Measurements from ENCODE around the gene TAS1R2. TPM values are rescaled to one million over a fixed set of nuclear protein-coding genes. Genes with fewer than 3 reads are reported as not detected.

The TAS1R2 gene
- total RNA-seq, 1 donor from 2014 or later, result not detected

DNA sequence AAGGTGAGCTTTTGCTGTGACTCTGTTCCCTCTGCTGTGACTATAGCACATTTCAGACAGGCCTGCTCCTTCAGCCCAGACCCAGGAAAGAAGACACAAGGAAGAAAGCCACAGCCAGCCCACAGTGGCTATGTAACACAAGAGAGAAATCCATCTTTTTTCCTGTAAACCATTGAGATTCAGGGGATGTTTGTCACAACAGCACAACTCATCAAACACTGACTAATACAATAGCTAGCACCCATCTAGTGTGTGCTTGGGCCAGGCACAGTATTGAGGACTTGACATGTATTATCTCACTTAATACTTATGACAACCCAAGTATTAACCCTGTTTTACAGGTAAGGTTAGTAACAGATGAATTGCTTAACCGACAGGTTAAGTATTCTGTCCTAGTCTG is 29.8 kb downstream of the TAS1R2 start:
- no peaks in the 10 kb centered on the region for H3K4me1 Mint-ChIP-seq
- H3K36me3 Mint-ChIP-seq (ENCODE audit: low read depth), result no peaks in the 10 kb centered on the region
- no peak for DNase-seq (ENCODE audit: low read depth, low spot score)
- peaks cover 13% of the 10 kb centered on the region for H3K9me3 Mint-ChIP-seq
- peaks cover 2% of the 10 kb centered on the region for H3K27me3 Mint-ChIP-seq (ENCODE audit: low read depth)
- no peak overlapping the region for H3K27ac Mint-ChIP-seq (ENCODE audit: unreplicated experiment)
- TF ChIP-seq, protein P1, sequence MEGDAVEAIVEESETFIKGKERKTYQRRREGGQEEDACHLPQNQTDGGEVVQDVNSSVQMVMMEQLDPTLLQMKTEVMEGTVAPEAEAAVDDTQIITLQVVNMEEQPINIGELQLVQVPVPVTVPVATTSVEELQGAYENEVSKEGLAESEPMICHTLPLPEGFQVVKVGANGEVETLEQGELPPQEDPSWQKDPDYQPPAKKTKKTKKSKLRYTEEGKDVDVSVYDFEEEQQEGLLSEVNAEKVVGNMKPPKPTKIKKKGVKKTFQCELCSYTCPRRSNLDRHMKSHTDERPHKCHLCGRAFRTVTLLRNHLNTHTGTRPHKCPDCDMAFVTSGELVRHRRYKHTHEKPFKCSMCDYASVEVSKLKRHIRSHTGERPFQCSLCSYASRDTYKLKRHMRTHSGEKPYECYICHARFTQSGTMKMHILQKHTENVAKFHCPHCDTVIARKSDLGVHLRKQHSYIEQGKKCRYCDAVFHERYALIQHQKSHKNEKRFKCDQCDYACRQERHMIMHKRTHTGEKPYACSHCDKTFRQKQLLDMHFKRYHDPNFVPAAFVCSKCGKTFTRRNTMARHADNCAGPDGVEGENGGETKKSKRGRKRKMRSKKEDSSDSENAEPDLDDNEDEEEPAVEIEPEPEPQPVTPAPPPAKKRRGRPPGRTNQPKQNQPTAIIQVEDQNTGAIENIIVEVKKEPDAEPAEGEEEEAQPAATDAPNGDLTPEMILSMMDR (conservative IDR thresholded peaks at IDR 0.05), result no peak
- H3K4me3 Mint-ChIP-seq, result no peak overlapping the region

DNA sequence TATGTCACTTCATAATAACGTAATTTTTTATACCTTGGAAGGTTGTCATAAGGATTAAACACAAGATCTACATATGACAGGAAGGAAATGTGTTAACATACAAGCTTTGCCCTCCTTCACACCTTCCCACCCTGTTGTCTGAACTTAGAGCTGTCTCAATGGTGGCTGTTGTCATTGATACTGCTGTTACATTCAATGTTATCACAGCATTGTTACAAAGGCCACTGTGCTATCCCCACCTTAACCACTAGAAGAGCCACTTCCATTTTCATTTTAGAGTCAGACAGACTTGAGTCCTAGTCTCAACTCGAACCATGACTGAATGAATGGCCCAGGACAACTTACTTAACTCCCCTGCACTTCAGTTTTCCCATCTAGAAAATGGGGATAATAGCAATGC is 31.2 kb downstream of the TAS1R2 start:
- Mint-ChIP-seq H3K27ac (ENCODE audit: unreplicated experiment) (no peak overlapping the region), H3K36me3 (ENCODE audit: low read depth) (no peaks in the 10 kb centered on the region), H3K4me3 (no peak overlapping the region), H3K27me3 (ENCODE audit: low read depth) (peaks cover 2% of the 10 kb centered on the region), H3K9me3 (peaks cover 13% of the 10 kb centered on the region), H3K4me1 (no peaks in the 10 kb centered on the region)
- no peak for DNase-seq (ENCODE audit: low read depth, low spot score)
- TF ChIP-seq, protein P1 (conservative IDR thresholded peaks at IDR 0.05), result no peak

DNA sequence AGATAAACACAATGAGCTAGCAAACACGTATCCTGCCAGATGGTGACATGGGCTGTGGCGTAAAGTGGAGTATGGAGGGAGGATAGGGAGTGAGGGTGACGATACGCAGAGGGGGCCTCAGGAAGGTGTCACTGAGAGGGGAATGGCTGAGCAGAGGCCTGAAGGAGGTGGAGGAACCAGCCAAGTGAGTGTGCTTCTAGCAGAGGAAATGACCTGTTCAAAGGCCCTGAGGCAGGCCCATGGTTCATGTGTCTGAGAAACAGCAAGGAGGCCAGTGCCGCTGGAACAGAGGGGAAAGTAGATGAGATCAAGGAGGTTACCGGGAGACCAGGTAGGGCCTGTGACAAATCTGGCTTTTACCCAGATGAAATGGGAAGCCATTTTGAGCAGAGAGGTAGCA is 36.0 kb downstream of the TAS1R2 start:
- Mint-ChIP-seq H3K36me3 (ENCODE audit: low read depth) (no peaks in the 10 kb centered on the region), H3K4me1 (peaks cover 4% of the 10 kb centered on the region), H3K27me3 (ENCODE audit: low read depth) (peaks cover 17% of the 10 kb centered on the region)

DNA sequence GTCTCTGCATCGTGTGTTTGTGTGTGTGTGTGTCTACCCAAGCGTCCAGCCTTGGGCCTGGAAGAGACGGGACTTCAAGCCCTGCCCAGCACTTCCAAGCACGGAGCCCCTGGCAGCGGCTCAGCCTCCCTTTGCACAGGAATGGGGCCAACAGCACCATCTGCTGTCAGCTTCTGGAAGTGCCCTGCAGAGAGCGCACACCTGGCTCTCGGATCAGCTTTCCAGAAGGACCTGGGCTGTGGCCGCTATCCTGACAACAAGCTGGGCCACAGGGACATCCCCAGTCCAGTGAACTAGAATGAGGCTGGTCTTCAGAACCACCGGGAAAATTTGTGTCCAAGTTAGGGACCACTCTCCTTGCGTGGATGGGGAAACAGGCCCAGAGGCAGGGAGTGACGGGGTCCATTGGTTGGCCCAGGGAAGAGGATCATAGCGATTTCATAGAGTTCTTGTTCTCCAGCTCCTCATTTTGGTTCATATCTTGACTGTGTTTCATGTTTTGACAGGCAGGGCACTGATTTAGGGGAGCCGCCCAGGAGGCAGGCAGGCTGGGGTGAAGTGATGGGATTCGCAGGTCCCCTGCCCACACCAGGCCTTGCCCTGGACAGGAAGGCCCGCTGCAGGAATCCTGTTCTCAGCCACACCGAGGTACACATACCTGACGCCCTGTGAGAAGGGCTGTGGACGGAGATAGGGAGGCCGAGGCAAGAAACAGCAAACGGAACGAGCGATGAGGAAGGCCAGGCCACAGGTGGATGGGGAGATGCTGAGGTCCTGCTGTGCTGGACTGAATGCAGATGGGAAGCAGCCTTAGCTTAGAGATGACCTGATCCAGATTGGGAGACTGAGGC is 38.4 kb downstream of the TAS1R2 start:
- Mint-ChIP-seq H3K27me3 (ENCODE audit: low read depth) (peaks cover 24% of the 10 kb centered on the region), H3K4me1 (peaks cover 4% of the 10 kb centered on the region), H3K4me3 (no peak overlapping the region), H3K9me3 (peaks cover 4% of the 10 kb centered on the region), H3K27ac (ENCODE audit: unreplicated experiment) (no peak overlapping the region), H3K36me3 (ENCODE audit: low read depth) (no peaks in the 10 kb centered on the region)
- TF ChIP-seq, protein P1 (conservative IDR thresholded peaks at IDR 0.05), result peak; percentile 94
- peak; percentile 89 for DNase-seq (ENCODE audit: low read depth, low spot score)

More for the DNA sequence above, 36.0 kb downstream of the TAS1R2 start:
- Mint-ChIP-seq H3K27ac (ENCODE audit: unreplicated experiment) (no peak overlapping the region), H3K9me3 (peaks cover 11% of the 10 kb centered on the region), H3K4me3 (no peak overlapping the region)
- TF ChIP-seq, protein P1 (conservative IDR thresholded peaks at IDR 0.05), result no peak
- DNase-seq (ENCODE audit: low read depth, low spot score), result no peak

DNA sequence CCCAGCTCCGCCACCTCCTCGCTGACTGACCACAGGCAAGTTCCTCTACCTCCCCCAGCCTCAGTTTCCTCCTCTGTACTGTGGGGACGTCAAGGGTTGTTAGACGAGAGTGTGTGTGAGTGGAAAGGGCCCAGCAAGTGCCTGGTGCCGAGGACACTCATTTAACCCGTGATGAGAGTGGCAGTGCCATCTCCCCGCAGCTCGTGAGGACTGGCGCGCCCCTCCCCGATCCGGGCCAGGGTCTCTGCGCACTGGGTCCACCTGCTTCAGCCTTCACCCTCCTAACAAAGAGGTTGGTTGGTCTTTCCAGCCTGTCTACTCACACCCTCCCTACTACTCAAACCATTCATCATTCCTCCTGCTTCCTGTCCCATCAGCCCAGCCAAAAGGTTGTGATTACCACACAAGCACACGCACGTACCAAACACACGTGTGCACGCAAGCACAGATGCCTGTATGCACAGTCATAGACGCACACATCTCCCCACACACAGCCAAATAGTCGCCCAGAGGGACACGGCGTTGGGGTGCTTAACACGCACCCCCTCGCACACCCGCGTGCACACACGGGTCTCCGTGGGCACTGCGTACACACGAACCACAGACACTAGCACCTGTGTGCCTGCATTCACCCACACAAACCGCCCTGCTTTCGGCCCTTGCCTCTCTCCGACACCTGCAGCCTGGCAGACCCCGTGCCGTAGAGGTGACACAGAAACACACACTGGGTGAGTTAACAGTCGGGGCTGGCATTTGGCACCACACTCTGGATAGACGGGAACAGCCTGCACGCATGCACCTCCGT is 39.3 kb downstream of the TAS1R2 start:
- H3K36me3 Mint-ChIP-seq (ENCODE audit: low read depth), result no peaks in the 10 kb centered on the region
- peaks cover 4% of the 10 kb centered on the region for H3K4me1 Mint-ChIP-seq
- no peak for DNase-seq (ENCODE audit: low read depth, low spot score)
- H3K27ac Mint-ChIP-seq (ENCODE audit: unreplicated experiment), result no peak overlapping the region
- H3K27me3 Mint-ChIP-seq (ENCODE audit: low read depth), result peaks cover 24% of the 10 kb centered on the region
- no peaks in the 10 kb centered on the region for H3K9me3 Mint-ChIP-seq
- TF ChIP-seq, protein P1 (conservative IDR thresholded peaks at IDR 0.05), result no peak
- no peak overlapping the region for H3K4me3 Mint-ChIP-seq

Data from neural crest cell (in vitro differentiated cells).